Urinary bladder (tissue), 4 donors: Measurements from ENCODE around the gene TRAF4. TPM values are rescaled to one million over a fixed set of nuclear protein-coding genes. Genes with fewer than 3 reads are reported as not detected.

Experiments used
- DNase-seq: peaks from one replicate; pipeline ENCODE4 v3.0.0-alpha.2; 2015; ENCODE audit errors: extremely low spot score
- H3K27ac ChIP-seq: one replicate; pipeline ENCODE4 v1.5.1; 2013; ENCODE audit warnings: low read depth, mild to moderate bottlenecking, moderate library complexity
- H3K36me3 ChIP-seq: one replicate; pipeline ENCODE4 v1.6.1; 2013; ENCODE audit warnings: mild to moderate bottlenecking, moderate library complexity; ENCODE audit not compliant: insufficient read depth
- H3K4me1 ChIP-seq: one replicate; pipeline ENCODE4 v1.6.1; 2013; ENCODE audit warnings: mild to moderate bottlenecking, moderate library complexity; ENCODE audit not compliant: insufficient read depth
- H3K4me3 ChIP-seq: one replicate; pipeline ENCODE4 v1.5.1; 2013; ENCODE audit warnings: low read depth, low read length
- WGBS: extraction: QIAGEN DNeasy Blood & Tissue Kit; methylation state at CpG from one replicate; pipeline ENCODE4 v1.1.7; 2013; 5-methylcytosine and 5-hydroxymethylcytosine counted together
- polyA plus RNA-seq: library from polyadenylated mRNA; stranded (reverse); fragments of 200-250 nt; gene quantifications from one replicate; pipeline ENCODE4 v1.2.3, GENCODE V29; 2013
- total RNA-seq: library from RNA; depleted of rRNA; stranded (reverse); fragments of >200 nt; gene quantifications from one replicate; pipeline ENCODE4 v1.2.3, GENCODE V29; 2014
- donor health status: healthy with polysubstance abuse.
- donor health status: healthy.

Gene TRAF4, protein sequence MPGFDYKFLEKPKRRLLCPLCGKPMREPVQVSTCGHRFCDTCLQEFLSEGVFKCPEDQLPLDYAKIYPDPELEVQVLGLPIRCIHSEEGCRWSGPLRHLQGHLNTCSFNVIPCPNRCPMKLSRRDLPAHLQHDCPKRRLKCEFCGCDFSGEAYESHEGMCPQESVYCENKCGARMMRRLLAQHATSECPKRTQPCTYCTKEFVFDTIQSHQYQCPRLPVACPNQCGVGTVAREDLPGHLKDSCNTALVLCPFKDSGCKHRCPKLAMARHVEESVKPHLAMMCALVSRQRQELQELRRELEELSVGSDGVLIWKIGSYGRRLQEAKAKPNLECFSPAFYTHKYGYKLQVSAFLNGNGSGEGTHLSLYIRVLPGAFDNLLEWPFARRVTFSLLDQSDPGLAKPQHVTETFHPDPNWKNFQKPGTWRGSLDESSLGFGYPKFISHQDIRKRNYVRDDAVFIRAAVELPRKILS
- total RNA-seq = 14.7 TPM
- polyA plus RNA-seq = 22.8 TPM

DNA sequence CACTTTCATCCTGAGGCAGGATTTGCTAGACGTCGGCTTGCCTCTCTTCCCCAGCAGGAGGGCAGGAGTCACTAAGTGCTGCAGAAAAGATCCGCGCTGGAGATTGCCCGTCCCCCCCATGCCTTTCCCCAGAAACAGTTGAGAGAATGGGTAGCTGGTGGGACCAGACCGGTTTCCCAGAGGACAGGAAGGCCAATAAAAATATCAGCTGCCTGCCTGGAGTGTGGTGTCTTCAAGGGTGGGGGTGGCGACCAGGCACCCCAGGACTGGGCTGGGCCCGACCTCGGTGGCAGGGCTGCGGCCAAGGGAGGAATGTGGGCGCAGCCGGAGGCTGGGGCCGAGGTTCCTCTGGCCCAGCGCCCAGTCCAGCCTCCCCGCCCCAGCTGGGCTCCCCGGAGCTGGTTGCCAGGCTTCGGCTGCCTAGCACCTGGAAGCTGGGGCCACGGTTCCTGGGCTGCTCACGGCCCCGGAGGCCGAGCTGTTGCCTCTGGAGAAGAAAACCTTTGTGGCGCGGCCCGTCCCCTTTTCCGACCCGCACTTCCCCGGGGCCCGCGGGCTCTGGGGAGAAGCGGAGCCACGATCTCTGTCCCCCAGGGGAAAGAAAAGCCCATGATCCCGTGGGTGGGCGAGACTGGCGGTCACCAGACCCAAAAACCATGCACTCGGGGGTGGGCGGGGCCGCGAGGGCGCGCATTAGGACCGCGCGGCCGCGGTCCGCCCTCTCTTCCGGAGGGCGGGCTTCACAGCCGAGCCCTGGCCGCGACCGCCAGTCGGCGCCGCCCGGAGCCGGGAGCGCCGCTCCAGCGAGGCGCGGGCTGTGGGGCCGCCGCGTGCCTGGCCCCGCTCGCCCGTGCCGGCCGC is at the start of gene TRAF4:
TSS of gene TRAF4 (plus strand) at position 769 of the 861 bp plus-strand sequence. CDS start 102 bp downstream, outside the sequence.
- Histone ChIP-seq H3K27ac (peak within 1 kb of the TSS; percentile 93), H3K4me1 (no peaks in the 10 kb centered on the region), H3K4me3 (peak within 1 kb of the TSS; percentile 70), H3K36me3 (no peaks in the 10 kb centered on the region)
- WGBS = under 1% methylated on average over 70 of the region's 70 CpGs
- DNase-seq = no peak

DNA sequence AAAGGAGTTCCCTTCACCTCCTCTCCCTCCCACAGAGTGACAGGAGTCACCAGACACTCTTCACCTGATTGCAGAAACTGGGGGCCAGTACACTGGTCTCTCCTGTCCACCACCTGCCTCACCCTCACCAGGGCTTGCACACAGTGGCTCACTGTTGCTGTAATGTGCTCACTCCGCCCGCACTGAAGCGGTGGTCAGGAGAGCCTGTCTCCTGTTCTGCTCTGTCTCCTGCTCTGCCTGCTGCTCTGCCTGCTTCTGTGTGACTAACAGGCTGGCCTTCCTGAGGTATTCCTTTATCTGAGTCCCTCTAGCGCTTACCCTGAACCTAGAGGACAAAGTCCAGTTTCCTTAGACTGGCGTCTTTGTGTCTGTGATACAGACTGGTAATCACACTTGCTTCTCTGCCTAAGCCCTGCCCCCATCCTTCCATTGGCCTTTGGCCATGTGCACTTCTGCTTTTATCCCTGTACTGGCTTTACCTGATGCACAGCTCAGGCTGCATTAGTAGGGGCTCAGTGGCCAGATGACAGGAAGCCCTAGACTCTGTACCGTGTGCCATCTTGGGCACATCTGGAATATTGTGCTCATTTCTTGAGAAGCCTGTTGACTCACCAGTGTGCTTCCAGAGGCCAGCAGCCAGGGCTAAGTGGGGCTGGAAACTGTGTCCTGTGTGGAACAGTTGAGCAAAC is 45.4 kb upstream of the TRAF4 start:
- H3K27ac ChIP-seq = no peak overlapping the region
- no peak overlapping the region for H3K4me3 ChIP-seq
- DNase-seq = no peak
- H3K36me3 ChIP-seq = peaks cover 5% of the 10 kb centered on the region
- no peaks in the 10 kb centered on the region for H3K4me1 ChIP-seq
- WGBS = 93% methylated on average over 6 of the region's 6 CpGs

DNA sequence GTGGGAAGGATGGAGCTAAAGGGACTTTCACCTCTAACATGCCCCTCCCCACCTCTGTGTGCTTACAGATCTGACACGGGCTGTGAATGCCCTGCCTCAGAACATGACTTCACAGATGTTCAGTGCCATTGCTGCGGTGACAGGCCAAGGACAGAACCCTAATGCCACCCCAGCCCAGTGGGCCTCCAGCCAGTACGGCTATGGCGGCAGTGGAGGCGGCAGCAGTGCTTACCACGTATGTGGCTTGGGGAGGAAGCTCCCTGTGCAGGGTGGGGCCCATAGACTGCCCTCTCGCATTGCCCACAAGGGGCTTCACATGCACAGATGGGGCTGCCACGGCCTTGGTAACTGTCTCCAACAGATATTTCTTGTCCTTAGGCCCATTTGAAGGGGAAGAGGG is 43.5 kb upstream of the TRAF4 start:
- 92% methylated on average over 8 of the region's 8 CpGs for WGBS
- DNase-seq = no peak
- Histone ChIP-seq H3K4me1 (no peaks in the 10 kb centered on the region), H3K36me3 (peaks cover 5% of the 10 kb centered on the region), H3K4me3 (no peak overlapping the region), H3K27ac (no peak overlapping the region)

DNA sequence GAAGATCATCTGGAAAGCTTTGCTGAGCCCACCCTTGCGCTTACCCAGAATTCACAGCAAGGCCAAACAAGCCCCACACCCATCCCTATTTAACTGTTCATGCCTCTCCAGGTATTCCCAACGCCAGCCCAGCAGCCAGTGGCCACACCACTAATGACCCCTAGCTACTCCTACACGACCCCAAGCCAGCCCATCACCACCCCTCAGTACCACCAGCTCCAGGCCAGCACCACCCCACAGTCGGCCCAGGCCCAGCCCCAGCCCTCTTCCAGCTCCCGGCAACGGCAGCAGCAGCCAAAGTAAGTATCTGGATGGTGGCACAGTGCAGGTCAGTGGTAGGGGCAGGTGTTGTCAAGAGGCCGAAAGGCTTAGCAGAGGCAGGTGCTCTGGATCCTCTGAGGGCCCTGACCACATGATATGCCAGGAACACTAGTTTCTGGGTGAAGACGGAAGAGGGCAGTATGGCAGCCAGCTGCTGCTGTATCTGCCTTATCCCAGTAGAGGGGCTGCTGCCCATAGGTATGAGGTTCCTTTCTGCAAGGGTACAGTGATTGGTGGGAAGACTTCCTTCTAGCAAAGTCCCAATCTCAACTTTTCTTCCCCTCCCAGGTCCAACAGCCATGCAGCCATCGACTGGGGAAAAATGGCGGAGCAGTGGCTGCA is 42.9 kb upstream of the TRAF4 start:
- Histone ChIP-seq H3K27ac (no peak overlapping the region), H3K4me1 (no peaks in the 10 kb centered on the region), H3K36me3 (peaks cover 5% of the 10 kb centered on the region), H3K4me3 (no peak overlapping the region)
- no peak for DNase-seq
- 90% methylated on average over 10 of the region's 10 CpGs for WGBS

DNA sequence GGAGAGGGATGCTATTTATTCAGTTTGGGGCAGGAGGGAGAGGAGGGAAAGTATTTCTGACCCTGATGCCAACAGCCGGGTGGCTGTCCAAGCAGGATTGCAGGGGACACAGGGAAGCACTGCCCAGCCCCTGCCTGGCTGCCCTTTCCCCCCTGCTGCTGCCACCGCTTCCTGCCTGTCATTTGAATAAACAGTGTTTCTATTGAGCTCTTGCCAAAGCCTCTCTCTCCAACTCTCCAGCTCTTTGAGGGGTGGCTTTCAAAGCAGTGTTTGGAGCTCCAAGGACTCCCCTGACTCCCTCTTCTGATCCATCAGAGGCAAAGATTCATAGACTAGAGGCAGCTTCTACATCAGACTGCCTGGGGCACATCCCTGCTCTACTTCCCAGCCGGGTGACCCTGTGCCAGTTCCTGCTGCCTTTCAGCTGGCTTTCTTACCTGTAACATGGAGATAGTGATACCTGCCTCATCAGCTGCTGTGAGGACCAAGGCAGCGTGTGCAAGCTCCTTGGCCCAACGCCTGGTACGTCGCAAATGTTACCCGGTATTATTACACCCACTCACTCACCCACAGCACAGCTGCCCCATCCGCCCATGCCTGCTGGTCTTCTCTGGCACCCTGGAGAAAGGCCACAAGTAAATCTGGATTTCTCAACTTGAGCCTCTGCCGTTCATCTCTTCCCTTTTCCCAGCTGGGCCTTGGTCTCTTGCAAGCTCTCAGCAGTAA is 41.6 kb upstream of the TRAF4 start:
- DNase-seq = no peak
- WGBS = 72% methylated on average over 10 of the region's 10 CpGs
- Histone ChIP-seq H3K27ac (no peak overlapping the region), H3K36me3 (peaks cover 5% of the 10 kb centered on the region), H3K4me1 (no peaks in the 10 kb centered on the region), H3K4me3 (no peak overlapping the region)

DNA sequence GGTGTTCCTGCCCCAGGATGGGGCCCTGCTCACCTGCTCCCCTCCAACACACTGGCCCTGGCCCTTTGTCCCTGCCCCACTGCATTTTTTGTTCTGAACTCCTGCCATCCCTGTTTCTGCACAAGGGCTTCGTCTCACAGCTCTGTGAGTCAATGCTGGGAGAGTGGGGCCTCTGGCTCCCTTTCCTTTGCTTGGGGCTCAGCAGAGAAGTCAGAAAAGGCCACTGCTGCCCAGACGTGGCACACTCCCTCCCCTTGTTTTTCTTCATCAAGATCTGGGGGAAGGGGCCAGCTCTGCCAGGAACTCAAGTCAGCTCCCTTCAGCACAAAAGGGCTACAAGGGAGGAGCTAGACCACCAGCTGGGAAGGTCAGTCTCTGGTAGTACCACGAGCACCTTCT is 41.1 kb upstream of the TRAF4 start:
- whole genome bisulfite sequencing = 62% methylated on average over 3 of the region's 3 CpGs
- H3K27ac ChIP-seq = no peak overlapping the region
- H3K4me3 ChIP-seq = no peak overlapping the region
- no peaks in the 10 kb centered on the region for H3K4me1 ChIP-seq
- H3K36me3 ChIP-seq = peaks cover 2% of the 10 kb centered on the region
- DNase-seq = no peak

DNA sequence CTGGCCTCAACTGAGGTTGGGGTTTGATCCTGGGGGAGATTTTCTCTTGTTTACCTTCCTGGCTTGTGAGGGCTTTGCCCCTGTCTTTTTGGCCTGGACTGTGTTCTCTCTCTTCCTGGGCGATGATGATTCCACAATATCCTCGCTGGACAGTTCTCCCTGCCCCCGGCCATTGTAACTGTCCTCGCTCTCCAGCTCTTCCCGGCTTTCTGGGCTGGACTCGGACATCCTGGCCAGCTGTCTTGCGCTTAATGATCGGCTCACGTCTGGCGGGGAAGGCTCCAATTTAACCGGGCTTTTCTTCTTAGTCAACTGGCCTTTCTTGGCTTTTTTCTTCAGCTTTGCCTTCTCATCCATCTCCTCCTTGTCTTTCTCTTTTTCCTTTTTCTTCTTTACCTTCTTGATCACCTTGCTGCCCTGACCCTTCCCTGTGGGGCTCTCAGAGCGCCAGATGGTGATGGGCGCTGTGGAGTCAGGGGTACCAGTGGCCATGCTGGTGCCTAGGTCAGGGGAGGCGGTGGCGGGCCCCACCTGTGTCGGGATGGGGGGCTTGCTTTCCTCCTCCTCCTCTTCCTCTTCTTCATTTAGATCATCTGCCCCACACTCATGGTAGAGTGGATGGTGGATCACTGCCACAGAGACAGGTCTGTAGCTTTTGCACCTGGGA is 40.1 kb upstream of the TRAF4 start:
- no peak overlapping the region for H3K4me3 ChIP-seq
- 76% methylated on average over 16 of the region's 16 CpGs for WGBS
- peaks cover 2% of the 10 kb centered on the region for H3K36me3 ChIP-seq
- no peak for DNase-seq
- no peak overlapping the region for H3K27ac ChIP-seq
- H3K4me1 ChIP-seq = no peaks in the 10 kb centered on the region

DNA sequence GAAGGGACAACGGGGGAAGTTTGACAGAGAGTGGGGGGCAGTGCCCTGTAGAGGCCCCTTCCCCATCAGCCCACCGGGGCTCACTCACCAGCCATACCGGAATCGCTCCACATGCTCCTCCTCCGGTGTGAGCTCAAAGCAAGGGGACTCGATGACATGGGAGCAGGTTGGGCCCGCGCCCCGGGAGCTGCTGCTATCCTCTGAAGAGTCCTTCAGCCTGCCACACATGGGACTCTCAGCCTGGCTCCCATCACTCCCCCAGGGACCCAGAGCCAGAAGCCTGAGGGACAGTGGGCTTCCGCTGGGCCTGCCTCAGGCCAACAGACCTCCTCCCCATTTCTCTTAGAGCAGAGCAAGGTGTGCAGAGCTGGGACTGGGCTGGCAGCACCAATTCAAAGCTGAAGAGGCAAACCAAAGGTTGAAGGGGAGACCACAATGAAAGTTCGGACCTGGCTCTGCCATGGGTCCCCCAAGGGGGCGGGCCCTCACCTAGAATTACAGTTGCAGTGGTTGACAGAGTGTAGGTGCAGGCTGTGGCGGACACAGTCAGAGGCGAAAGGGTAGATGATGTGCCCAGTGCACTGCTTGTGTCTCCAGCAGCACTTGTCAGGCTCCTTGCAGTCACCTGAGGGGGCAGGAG is 39.5 kb upstream of the TRAF4 start:
- no peak overlapping the region for H3K27ac ChIP-seq
- peaks cover 2% of the 10 kb centered on the region for H3K36me3 ChIP-seq
- no peaks in the 10 kb centered on the region for H3K4me1 ChIP-seq
- no peak overlapping the region for H3K4me3 ChIP-seq
- no peak for DNase-seq
- 87% methylated on average over 14 of the region's 14 CpGs for WGBS

DNA sequence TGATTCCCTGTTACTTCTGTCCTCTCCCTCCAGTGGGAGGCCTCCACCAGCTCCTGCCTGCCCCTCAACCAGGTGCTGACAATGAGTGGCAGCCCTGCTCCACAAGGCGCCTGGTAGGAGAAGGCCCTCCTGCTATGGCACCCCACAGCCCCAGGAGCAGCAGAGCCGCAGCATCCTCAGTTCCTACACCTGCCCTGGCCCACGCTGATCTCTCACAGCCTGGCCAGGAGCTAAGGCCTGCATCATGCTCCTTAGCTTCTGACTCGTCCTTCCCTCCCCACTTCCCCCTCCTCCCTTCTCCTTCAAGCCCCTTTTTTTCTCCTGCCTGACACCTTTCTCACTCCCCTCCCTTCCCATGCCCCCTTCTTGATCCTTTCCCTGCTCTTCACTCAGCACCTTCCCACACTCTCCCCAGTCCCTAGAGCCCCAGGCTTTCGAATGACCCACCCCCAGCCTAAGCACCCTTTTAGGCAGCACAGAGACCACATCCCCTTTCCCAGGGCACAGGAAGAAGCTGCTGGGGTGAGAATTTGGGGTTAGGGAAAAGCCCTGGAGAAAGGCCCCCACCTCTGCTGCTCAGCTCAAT is 38.6 kb upstream of the TRAF4 start:
- no peaks in the 10 kb centered on the region for H3K4me1 ChIP-seq
- 69% methylated on average over 5 of the region's 5 CpGs for WGBS
- no peak overlapping the region for H3K27ac ChIP-seq
- no peak for DNase-seq
- no peak overlapping the region for H3K4me3 ChIP-seq
- H3K36me3 ChIP-seq = peaks cover 2% of the 10 kb centered on the region

DNA sequence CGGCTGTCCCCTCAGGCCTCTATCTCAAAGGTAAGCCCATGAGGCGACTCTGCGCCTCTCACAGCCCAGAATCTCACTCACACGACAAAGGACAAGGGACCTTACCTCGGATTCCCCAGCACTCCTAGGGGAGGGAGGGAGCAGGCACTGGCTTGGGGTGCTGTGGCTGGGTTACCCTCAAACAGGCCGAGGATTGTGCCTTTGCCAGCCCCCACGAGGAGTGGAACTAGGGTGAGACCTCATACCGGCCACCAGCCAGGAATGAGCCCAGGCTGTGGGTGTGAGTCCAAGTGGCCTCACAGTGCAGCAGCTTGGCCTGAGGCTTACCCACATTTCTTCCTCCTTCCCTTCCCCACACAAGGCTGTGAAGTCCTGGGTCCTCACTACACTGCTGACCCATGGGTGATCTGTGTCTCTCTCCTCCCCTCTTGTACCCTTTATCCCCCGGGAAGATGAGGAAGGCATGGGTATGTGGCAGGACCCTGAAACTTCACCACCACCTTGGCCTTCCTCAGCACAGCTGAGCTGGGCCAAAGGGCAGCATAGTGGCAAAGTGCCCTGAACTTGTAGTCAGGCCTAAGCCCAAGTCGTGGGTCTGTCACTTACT is 38.0 kb upstream of the TRAF4 start:
- Histone ChIP-seq H3K36me3 (peaks cover 2% of the 10 kb centered on the region), H3K27ac (no peak overlapping the region), H3K4me3 (no peak overlapping the region), H3K4me1 (no peaks in the 10 kb centered on the region)
- DNase-seq = no peak
- 76% methylated on average over 10 of the region's 10 CpGs for WGBS
